T-helper 1 cell treated with Interleukin-12 subunit alpha and Interleukin-12 subunit beta and Interleukin-4 antibody, amounts not matched to agents 30 ng/mL and 1 ng/mL, for 36 hours (primary cell): ENCODE results near the gene POLR1C. TPM values are rescaled to one million over a fixed set of nuclear protein-coding genes. Genes with fewer than 3 reads are reported as not detected.
"Not testable (repeated sequence)": the region's sequence is repeated elsewhere in the genome, so short reads cannot be mapped to it uniquely, and the experiment has no call there.

ENCODE experiments used
- intact Hi-C: fragments of 100-400 bp; cut with micrococcal nuclease; formaldehyde crosslinking; loops from one replicate; pipeline ENCODE4 v1.15.1; 2024
- total RNA-seq: library from RNA; stranded (reverse); gene quantifications from 2 replicates; pipeline ENCODE4 v1.2.3, GENCODE V29; 2022

The POLR1C gene
- total RNA-seq, 1 donor from 2014 or later = 45.5 TPM

GRCh38 chr6:43547222-43547621, 30.3 kb downstream of the POLR1C start:
- intact Hi-C loops = no loop called here

GRCh38 chr6:43557620-43558019, 40.7 kb downstream of the POLR1C start:
- intact Hi-C loops = not testable (repeated sequence)

- intact Hi-C loops = no loop called here
Observed at GRCh38 chr6:43559328-43559727, 42.4 kb downstream of the POLR1C start.

GRCh38 chr6:43570876-43571441, 54.1 kb downstream of the POLR1C start:
- intact Hi-C loops = loop anchor here (1.0 to 10.0 kb wide), 5 partner anchors 189 to 786 kb away; partner anchors contain the start of genes BICRAL, CUL7, KLC4 and MRPL2

Other genes with a start within 250 kb of the POLR1C start
- gene SLC22A7, start 218.8 kb upstream of the POLR1C start, total RNA-seq = not detected in 2 replicates
- gene CRIP3, start 208.3 kb upstream of the POLR1C start, total RNA-seq = 0.27 TPM in 1 of 2 replicates, not detected in the other
- 12.0 and 12.1 TPM in 2 replicates for gene ZNF318, start 147.4 kb upstream of the POLR1C start, total RNA-seq
- 52.3 and 54.5 TPM in 2 replicates for gene ABCC10, start 89.5 kb upstream of the POLR1C start, total RNA-seq
- 0.39 TPM in 2 replicates for gene DLK2, start 61.5 kb upstream of the POLR1C start, total RNA-seq
- gene TJAP1, start 39.5 kb upstream of the POLR1C start, total RNA-seq = 38.5 and 43.4 TPM in 2 replicates
- 0.10 and 0.27 TPM in 2 replicates for gene LRRC73, start 6.7 kb upstream of the POLR1C start, total RNA-seq
- gene YIPF3, start 163 bp upstream of the POLR1C start, total RNA-seq = 73.2 and 77.3 TPM in 2 replicates
- gene XPO5, start 58.9 kb downstream of the POLR1C start, total RNA-seq = 88.1 and 94.6 TPM in 2 replicates
- gene POLH, start 59.1 kb downstream of the POLR1C start, total RNA-seq = 62.5 and 68.5 TPM in 2 replicates
- 99.1 and 104 TPM in 2 replicates for gene GTPBP2, start 112.2 kb downstream of the POLR1C start, total RNA-seq
- 46.8 and 47.1 TPM in 2 replicates for gene MAD2L1BP, start 118.8 kb downstream of the POLR1C start, total RNA-seq
- not detected in 2 replicates for gene RSPH9, start 127.9 kb downstream of the POLR1C start, total RNA-seq
- 41.6 and 45.0 TPM in 2 replicates for gene MRPS18A, start 170.7 kb downstream of the POLR1C start, total RNA-seq